Vagina (tissue), 2 donors: Measurements from ENCODE around the gene ELANE. TPM values are rescaled to one million over a fixed set of nuclear protein-coding genes. Genes with fewer than 3 reads are reported as not detected.

Experiments used
- DNase-seq, 2 donors: peaks; one replicate each; pipeline ENCODE4 v3.0.0-alpha.2; 2017; ENCODE audit errors: extremely low spot score in 2 of 2
- H3K27ac ChIP-seq: fragments of 200-600 bp; sonication (generic); one replicate; pipeline ENCODE4 v1.5.1; 2019
- H3K27me3 ChIP-seq: fragments of 200-600 bp; sonication (generic); one replicate; pipeline ENCODE4 v1.5.1; 2019
- H3K36me3 ChIP-seq, 2 donors: fragments of 200-600 bp; sonication (generic); one replicate each; pipeline ENCODE4 v1.5.1; 2017 to 2019
- H3K4me1 ChIP-seq: fragments of 200-600 bp; sonication (generic); one replicate; pipeline ENCODE4 v1.5.1; 2019
- H3K4me3 ChIP-seq, 2 donors: fragments of 200-600 bp; sonication (generic); 1 replicate in 1 of 2; 2 replicates in 1 of 2; pipeline ENCODE4 v1.5.1; 2016 to 2019
- H3K9me3 ChIP-seq: fragments of 200-600 bp; sonication (generic); one replicate; pipeline ENCODE4 v1.5.1; 2019
- CTCF ChIP-seq, 3 experiments: fragments of 450-650 bp in 2 of 3; fragments of 200-600 bp in 1 of 3; sonication (generic) in 1 of 3; IDR thresholded peaks; one replicate each; pipeline ENCODE4 v1.5.1; 2017 to 2019; ENCODE audit warnings: antibody characterized with exemption in 3 of 3, mild to moderate bottlenecking in 2 of 3, moderate library complexity in 2 of 3
- POLR2A ChIP-seq, 2 donors: fragments of 450-650 bp; IDR thresholded peaks; one replicate each; pipeline ENCODE4 v1.6.1; 2017; ENCODE audit warnings: antibody characterized with exemption in 2 of 2, mild to moderate bottlenecking in 2 of 2, moderate library complexity in 2 of 2
- POLR2AphosphoS5 ChIP-seq, 2 donors: sonication (generic); formaldehyde crosslinking; IDR thresholded peaks; one replicate each; pipeline ENCODE4 v1.9.0; 2017; ENCODE audit warnings: antibody characterized with exemption in 2 of 2, mild to moderate bottlenecking in 2 of 2, low read depth in 1 of 2; ENCODE audit not compliant: insufficient read depth in 1 of 2
- intact Hi-C: fragments of 100-400 bp; cut with DNase I; formaldehyde crosslinking; loops from one replicate; pipeline ENCODE4 v1.15.1; 2023
- total RNA-seq: library from RNA; depleted of rRNA; stranded (reverse); fragments of >200 nt; gene quantifications from one replicate; pipeline ENCODE4 v1.2.3, GENCODE V29; 2016

ELANE gene
- total RNA-seq, 1 donor from 2014 or later = not detected

GRCh38 chr19:879711-880438 lies 27.8 kb downstream of the ELANE start:
- intact Hi-C loops = no loop called here
- Histone ChIP-seq H3K27me3 (no peaks in the 10 kb centered on the region), H3K36me3 (peaks cover 3 to 72% of the 10 kb centered on the region in 2 donors)

GRCh38 chr19:881385-882071 lies 29.4 kb downstream of the ELANE start:
- H3K27ac ChIP-seq = no peak overlapping the region
- H3K4me3 ChIP-seq = no peak overlapping the region
- DNase-seq = no peak
- H3K27me3 ChIP-seq = no peaks in the 10 kb centered on the region
- no peaks in the 10 kb centered on the region for H3K4me1 ChIP-seq
- intact Hi-C loops = no loop called here
- H3K9me3 ChIP-seq = no peaks in the 10 kb centered on the region
- TF ChIP-seq POLR2AphosphoS5 (IDR thresholded peaks at IDR 0.05; ENCODE audit: insufficient read depth in 1 of 2, low read depth in 1 of 2) = no peak
- no peak for TF ChIP-seq CTCF (IDR thresholded peaks at IDR 0.05)
- no peak for TF ChIP-seq POLR2A (IDR thresholded peaks at IDR 0.05)
- peaks cover 3 to 74% of the 10 kb centered on the region in 2 donors for H3K36me3 ChIP-seq

More at GRCh38 chr19:879711-880438, 27.8 kb downstream of the ELANE start:
- Histone ChIP-seq H3K27ac (no peak overlapping the region), H3K4me3 (no peak overlapping the region), H3K4me1 (no peaks in the 10 kb centered on the region), H3K9me3 (no peaks in the 10 kb centered on the region)
- no peak for DNase-seq
- no peak for TF ChIP-seq POLR2A (IDR thresholded peaks at IDR 0.05)
- TF ChIP-seq CTCF (IDR thresholded peaks at IDR 0.05) = no peak
- TF ChIP-seq POLR2AphosphoS5 (IDR thresholded peaks at IDR 0.05; ENCODE audit: insufficient read depth in 1 of 2, low read depth in 1 of 2) = no peak

- H3K4me1 ChIP-seq = no peaks in the 10 kb centered on the region
- DNase-seq = no peak
- intact Hi-C loops = no loop called here
- H3K27ac ChIP-seq = no peak overlapping the region
- no peaks in the 10 kb centered on the region for H3K27me3 ChIP-seq
- peaks cover 3 to 71% of the 10 kb centered on the region in 2 donors for H3K36me3 ChIP-seq
- no peak overlapping the region for H3K4me3 ChIP-seq
- H3K9me3 ChIP-seq = no peaks in the 10 kb centered on the region
- TF ChIP-seq POLR2A (IDR thresholded peaks at IDR 0.05) (no peak), CTCF (IDR thresholded peaks at IDR 0.05) (no peak), POLR2AphosphoS5 (IDR thresholded peaks at IDR 0.05; ENCODE audit: insufficient read depth in 1 of 2, low read depth in 1 of 2) (no peak)
Measured at GRCh38 chr19:882871-883497, 30.9 kb downstream of the ELANE start.

- no peak for TF ChIP-seq POLR2AphosphoS5 (IDR thresholded peaks at IDR 0.05; ENCODE audit: insufficient read depth in 1 of 2, low read depth in 1 of 2)
- no peak for TF ChIP-seq POLR2A (IDR thresholded peaks at IDR 0.05)
- no peak for TF ChIP-seq CTCF (IDR thresholded peaks at IDR 0.05)
- no peak overlapping the region for H3K4me3 ChIP-seq
- no peaks in the 10 kb centered on the region for H3K4me1 ChIP-seq
- H3K27me3 ChIP-seq = no peaks in the 10 kb centered on the region
- H3K27ac ChIP-seq = no peak overlapping the region
- DNase-seq = no peak
- H3K9me3 ChIP-seq = no peaks in the 10 kb centered on the region
- intact Hi-C loops = no loop called here
- peaks cover 3 to 78% of the 10 kb centered on the region in 2 donors for H3K36me3 ChIP-seq
Measured at GRCh38 chr19:883661-884211, 31.6 kb downstream of the ELANE start.
